ENCODE results near the gene SYNGAP1. TPM values are rescaled to one million over a fixed set of nuclear protein-coding genes. Genes with fewer than 3 reads are reported as not detected.
A peak's percentile ranks its signal among the peaks of the same experiment; 100 is the strongest.

The SYNGAP1 gene
- total and polyA plus RNA-seq, 9 of the 15 experiments (the other 6 are each of a cell fraction or from before 2014, with no cell fraction given), result 0.01 to 22.8 (median 3.2) TPM

GRCh38 chr6:33425668-33426577 is 6.1 kb downstream of the SYNGAP1 start (continued):
- TF ChIP-seq AFF4 (CRISPR knock-in tag; IDR thresholded peaks at IDR 0.05) (0 out of 2 replicates have a peak, but pooled peaks have one; percentile 48), AFF1 (IDR thresholded peaks at IDR 0.05; ENCODE audit: low read depth in 1 of 2, partially characterized antibody in 2 of 2) (peak in 1 of 2 experiments; percentile 40), ZNF740 (CRISPR knock-in tag; IDR thresholded peaks at IDR 0.05) (peak; percentile 92), ZNF740 (tag; IDR thresholded peaks at IDR 0.05) (peak in 1 of 2 experiments; percentile 93; a peak in 2 of 4 replicates), GABPA (tag; conservative IDR thresholded peaks at IDR 0.05; ENCODE audit: low read depth) (peak; percentile 70; the same call in 1 of the 2 replicates), BRD9 (IDR thresholded peaks at IDR 0.05; ENCODE audit: low read depth, partially characterized antibody) (peak; percentile 15), THRB (CRISPR knock-in tag; conservative IDR thresholded peaks at IDR 0.05) (0 out of 2 replicates have a peak, but pooled peaks have one; percentile 17)
- TF ChIP-seq, protein P1, sequence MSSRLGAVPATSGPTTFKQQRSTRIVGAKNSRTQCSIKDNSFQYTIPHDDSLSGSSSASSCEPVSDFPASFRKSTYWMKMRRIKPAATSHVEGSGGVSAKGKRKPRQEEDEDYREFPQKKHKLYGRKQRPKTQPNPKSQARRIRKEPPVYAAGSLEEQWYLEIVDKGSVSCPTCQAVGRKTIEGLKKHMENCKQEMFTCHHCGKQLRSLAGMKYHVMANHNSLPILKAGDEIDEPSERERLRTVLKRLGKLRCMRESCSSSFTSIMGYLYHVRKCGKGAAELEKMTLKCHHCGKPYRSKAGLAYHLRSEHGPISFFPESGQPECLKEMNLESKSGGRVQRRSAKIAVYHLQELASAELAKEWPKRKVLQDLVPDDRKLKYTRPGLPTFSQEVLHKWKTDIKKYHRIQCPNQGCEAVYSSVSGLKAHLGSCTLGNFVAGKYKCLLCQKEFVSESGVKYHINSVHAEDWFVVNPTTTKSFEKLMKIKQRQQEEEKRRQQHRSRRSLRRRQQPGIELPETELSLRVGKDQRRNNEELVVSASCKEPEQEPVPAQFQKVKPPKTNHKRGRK (tag; IDR thresholded peaks at IDR 0.05), result 0 out of 2 replicates have a peak, but pooled peaks have one; percentile 20
- TF ChIP-seq, protein P2, sequence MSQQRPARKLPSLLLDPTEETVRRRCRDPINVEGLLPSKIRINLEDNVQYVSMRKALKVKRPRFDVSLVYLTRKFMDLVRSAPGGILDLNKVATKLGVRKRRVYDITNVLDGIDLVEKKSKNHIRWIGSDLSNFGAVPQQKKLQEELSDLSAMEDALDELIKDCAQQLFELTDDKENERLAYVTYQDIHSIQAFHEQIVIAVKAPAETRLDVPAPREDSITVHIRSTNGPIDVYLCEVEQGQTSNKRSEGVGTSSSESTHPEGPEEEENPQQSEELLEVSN (IDR thresholded peaks at IDR 0.05; ENCODE audit: borderline replicate concordance in 1 of 2, extremely low read depth in 1 of 2, insufficient read depth in 1 of 2, insufficient read length in 1 of 2, low read depth in 1 of 2, low read length in 1 of 2, poor library complexity in 1 of 2, severe bottlenecking in 1 of 2), result peak; percentile 89 to 95
